ENCODE data around the gene PGP. TPM values are rescaled to one million over a fixed set of nuclear protein-coding genes. Genes with fewer than 3 reads are reported as not detected.

The PGP gene
- total and polyA plus RNA-seq, 10 of the 15 experiments (the other 5 are each of a cell fraction or from before 2014, with no cell fraction given), result 0.42 to 28.0 (median 12.1) TPM

- intact Hi-C loops (cut with micrococcal nuclease; ENCODE audit: unreplicated experiment) (no loop called here), in situ Hi-C loops (cut with MboI) (no loop called here)
- no peak for FAIRE-seq
- Histone ChIP-seq H3K4me2 (ENCODE audit: control insufficient read depth, insufficient read depth) (no peak overlapping the region), H3K79me2 (ENCODE audit: control insufficient read depth, insufficient read depth, low read length) (peaks cover 22% of the 10 kb centered on the region), H3K4me3 (no peak overlapping the region), H3K9me3 (replicated peaks; ENCODE audit: control insufficient read depth, insufficient read depth, low read length) (no peaks in the 10 kb centered on the region; the same call in 2 of the 3 replicates), H3K9ac (ENCODE audit: control insufficient read depth, insufficient read depth, low read length) (no peak overlapping the region), H3K27me3 (replicated peaks in 1 of 2; ENCODE audit: control insufficient read depth in 2 of 2, insufficient read depth in 2 of 2, low read length in 1 of 2) (no peaks in the 10 kb centered on the region), H4K20me1 (ENCODE audit: control insufficient read depth, insufficient read depth) (no peaks in the 10 kb centered on the region), H3K27ac (ENCODE audit: control insufficient read depth, insufficient read depth) (no peak overlapping the region), H2AFZ (ENCODE audit: control insufficient read depth, low read depth, low read length) (no peak overlapping the region), H3K4me1 (ENCODE audit: control insufficient read depth, insufficient read depth, low read length) (peaks cover under 1% of the 10 kb centered on the region; the same call in 1 of the 2 replicates), H3K36me3 (ENCODE audit: control insufficient read depth in 2 of 2, insufficient read depth in 2 of 2, low read length in 1 of 2) (peaks cover 6 to 21% of the 10 kb centered on the region in 2 experiments; a peak in 3 of 4 replicates)
- 100% methylated on average over 12 of the region's 12 CpGs for WGBS (ENCODE audit: insufficient coverage, insufficient replicate concordance, low lambda C conversion rate, missing lambda C conversion rate)
- BruUV-seq (replicated peaks), result no TSS peak
- ChIA-PET CTCF (no interaction called here), SMC1A (ENCODE audit: uncharacterized antibody, unreplicated experiment) (no interaction called here), RAD21 (ENCODE audit: unreplicated experiment) (no interaction called here), POLR2A (no interaction called here)
- no peak for ATAC-seq
- DNase-seq (ENCODE audit: low read depth, low spot score), result no peak
- TF ChIP-seq GATAD2B (conservative IDR thresholded peaks at IDR 0.05; ENCODE audit: low read depth), result no peak
- TF ChIP-seq CHD2 (IDR thresholded peaks at IDR 0.05; ENCODE audit: borderline replicate concordance, low read depth, low read length), result no peak
- TF ChIP-seq NFXL1 (IDR thresholded peaks at IDR 0.05; ENCODE audit: borderline replicate concordance), result no peak
- TF ChIP-seq, protein P1, sequence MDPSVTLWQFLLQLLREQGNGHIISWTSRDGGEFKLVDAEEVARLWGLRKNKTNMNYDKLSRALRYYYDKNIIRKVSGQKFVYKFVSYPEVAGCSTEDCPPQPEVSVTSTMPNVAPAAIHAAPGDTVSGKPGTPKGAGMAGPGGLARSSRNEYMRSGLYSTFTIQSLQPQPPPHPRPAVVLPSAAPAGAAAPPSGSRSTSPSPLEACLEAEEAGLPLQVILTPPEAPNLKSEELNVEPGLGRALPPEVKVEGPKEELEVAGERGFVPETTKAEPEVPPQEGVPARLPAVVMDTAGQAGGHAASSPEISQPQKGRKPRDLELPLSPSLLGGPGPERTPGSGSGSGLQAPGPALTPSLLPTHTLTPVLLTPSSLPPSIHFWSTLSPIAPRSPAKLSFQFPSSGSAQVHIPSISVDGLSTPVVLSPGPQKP (IDR thresholded peaks at IDR 0.05; ENCODE audit: low read depth, low read length), result no peak
- TF ChIP-seq KAT2A (conservative IDR thresholded peaks at IDR 0.05; ENCODE audit: control insufficient read depth, low read depth, low read length), result no peak
- TF ChIP-seq SIX5 (IDR thresholded peaks at IDR 0.05; ENCODE audit: low read depth, low read length, severe bottlenecking), result no peak
- no peak for TF ChIP-seq EP300 (IDR thresholded peaks at IDR 0.05; ENCODE audit: borderline replicate concordance in 1 of 2, control insufficient read depth in 1 of 2, low read depth in 2 of 2, low read length in 2 of 2)
- no peak for TF ChIP-seq ETV6 (conservative IDR thresholded peaks at IDR 0.05 in 1 of 2, IDR thresholded peaks at IDR 0.05 in 1 of 2; ENCODE audit: borderline replicate concordance in 1 of 2, low read depth in 1 of 2)
- no peak for TF ChIP-seq MXI1 (IDR thresholded peaks at IDR 0.05; ENCODE audit: low read depth, low read length)
- TF ChIP-seq SMAD1 (IDR thresholded peaks at IDR 0.05; ENCODE audit: low read depth, partially characterized antibody), result no peak
- TF ChIP-seq MLLT1 (IDR thresholded peaks at IDR 0.05), result no peak
- TF ChIP-seq YY1 (IDR thresholded peaks at IDR 0.05; ENCODE audit: low read depth, low read length), result no peak
- no peak for TF ChIP-seq POLR2AphosphoS5 (IDR thresholded peaks at IDR 0.05; ENCODE audit: low read length)
These were observed 48.8 kb downstream of the PGP start for GRCh38 chr16:2165861-2166260.
